Transverse colon (tissue), 4 donors: Measurements from ENCODE around the gene RASGRP3. TPM values are rescaled to one million over a fixed set of nuclear protein-coding genes. Genes with fewer than 3 reads are reported as not detected.

ENCODE experiments used
- DNase-seq: peaks from one replicate; pipeline ENCODE4 v3.0.0-alpha.2; 2019
- H3K27ac ChIP-seq, 4 donors: fragments of 200-600 bp; sonication (generic); 2 replicates each; pipeline ENCODE4 v1.5.1; 2016 to 2018; ENCODE audit warnings: inconsistent platforms in 4 of 4
- H3K27me3 ChIP-seq: fragments of 200-600 bp; sonication (generic); 2 replicates; pipeline ENCODE4 v1.5.1; 2017; ENCODE audit warnings: inconsistent platforms
- H3K36me3 ChIP-seq, 4 donors: fragments of 200-600 bp; sonication (generic); 2 replicates each; pipeline ENCODE4 v1.5.1; 2017 to 2019; ENCODE audit warnings: inconsistent platforms in 4 of 4
- H3K4me1 ChIP-seq, 4 donors: fragments of 200-600 bp; sonication (generic); 2 replicates each; pipeline ENCODE4 v1.5.1; 2017 to 2020; ENCODE audit warnings: inconsistent platforms in 4 of 4
- H3K4me3 ChIP-seq, 4 donors: fragments of 200-600 bp; sonication (generic); 1 replicate in 1 of 4; 2 replicates in 3 of 4; pipeline versions ENCODE4 v1.5.1 to v1.6.1; 2017 to 2019; ENCODE audit warnings: inconsistent platforms in 4 of 4
- H3K9me3 ChIP-seq, 2 donors: fragments of 200-600 bp; sonication (generic); 2 replicates each; pipeline ENCODE4 v1.5.1; 2017 to 2019; ENCODE audit warnings: inconsistent platforms in 2 of 2
- CTCF ChIP-seq, 5 experiments: fragments of 200-600 bp in 3 of 5; fragments of 450-650 bp in 2 of 5; sonication (generic) in 3 of 5; IDR thresholded peaks; 1 replicate in 2 of 5; 2 replicates in 3 of 5; pipeline ENCODE4 v1.5.1; 2016 to 2017; ENCODE audit warnings: antibody characterized with exemption in 5 of 5, inconsistent platforms in 3 of 5, mild to moderate bottlenecking in 2 of 5, moderate library complexity in 1 of 5
- EP300 ChIP-seq: sonication (generic); formaldehyde crosslinking; IDR thresholded peaks from one replicate; pipeline ENCODE4 v1.6.1; 2017; ENCODE audit warnings: antibody characterized with exemption, low read depth
- POLR2A ChIP-seq: fragments of 450-650 bp; IDR thresholded peaks from one replicate; pipeline ENCODE4 v1.6.1; 2016; ENCODE audit warnings: antibody characterized with exemption, mild to moderate bottlenecking, moderate library complexity
- POLR2AphosphoS5 ChIP-seq, 3 donors: sonication (generic); formaldehyde crosslinking; IDR thresholded peaks; one replicate each; pipeline ENCODE4 v1.6.1; 2016; ENCODE audit warnings: antibody characterized with exemption in 3 of 3
- WGBS, 2 donors: methylation state at CpG; one replicate each; pipeline ENCODE4 v1.1.5; 2018; ENCODE audit warnings: low coverage in 1 of 2; 5-methylcytosine and 5-hydroxymethylcytosine counted together
- in situ Hi-C, 4 donors: fragments of 200-750 bp; cut with MboI; loops; one replicate each; pipeline versions ENCODE4 v1.15.0 to v1.15.1; 2017; ENCODE audit warnings: low sequenced_read_pairs in 3 of 4, low pct_ligation_motif_present in 1 of 4, low pct_unique_long_range_greater_than_20kb in 1 of 4
- intact Hi-C: fragments of 100-400 bp; cut with DNase I; formaldehyde crosslinking; loops from one replicate; pipeline ENCODE4 v1.15.1; 2023; ENCODE audit warnings: low total_unique reads
- total RNA-seq, 4 donors: library from RNA; depleted of rRNA; stranded (reverse); fragments of >200 nt; gene quantifications; one replicate each; pipeline ENCODE4 v1.1.0, GENCODE V29; 2016

The RASGRP3 gene
- total RNA-seq, 4 donors from 2014 or later = 3.4 to 16.5 (median 4.8) TPM; not detected in 1

DNA sequence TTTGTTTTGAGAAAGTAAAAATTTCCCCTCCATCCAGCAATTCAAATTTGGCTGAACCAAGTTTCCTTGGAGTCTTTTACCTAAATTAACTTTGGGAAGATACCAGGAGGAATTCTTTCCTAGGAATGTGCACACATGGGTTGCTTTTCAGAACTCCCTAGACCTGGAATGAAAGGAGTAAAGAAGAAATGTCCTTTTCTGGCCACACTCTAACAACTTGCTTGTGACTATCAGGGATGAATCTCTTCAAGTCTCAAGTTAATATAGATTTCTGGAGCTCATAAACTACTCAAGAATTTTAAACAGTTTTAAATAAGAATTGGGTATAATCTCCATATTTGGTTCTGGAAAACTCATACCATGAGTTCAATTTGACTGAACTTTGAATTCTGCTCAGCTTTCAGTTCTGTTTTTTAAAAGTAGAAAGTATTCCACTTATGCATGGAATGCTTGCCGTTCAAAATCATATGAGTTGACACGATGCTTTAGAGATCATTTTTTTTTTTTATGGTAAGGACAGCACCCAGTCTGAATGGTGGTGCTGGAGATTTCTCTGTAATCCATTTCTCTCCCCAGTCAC lies 7.7 kb downstream of the RASGRP3 start:
- intact Hi-C loops (no loop called here), in situ Hi-C loops (no loop called here)
- peak overlapping the region; percentile 13 to 44 (median 30) for H3K27ac ChIP-seq
- H3K4me1 ChIP-seq = peaks cover 0 to 7% (median 0%) of the 10 kb centered on the region in 4 donors
- H3K9me3 ChIP-seq = peaks cover 3 to 8% of the 10 kb centered on the region in 2 donors
- no peak overlapping the region for H3K4me3 ChIP-seq
- H3K36me3 ChIP-seq = no peaks in the 10 kb centered on the region
- no peak for DNase-seq
- 37 to 50% methylated on average over 2 of the region's 2 CpGs for WGBS, 2 donors
- no peaks in the 10 kb centered on the region for H3K27me3 ChIP-seq
- no peak for TF ChIP-seq EP300
- TF ChIP-seq CTCF (IDR thresholded peaks at IDR 0.05) = no peak
- TF ChIP-seq POLR2A = no peak

GRCh38 chr2:33485051-33485450 lies 8.6 kb downstream of the RASGRP3 start:
- peaks cover 0 to 7% (median 0%) of the 10 kb centered on the region in 4 donors for H3K4me1 ChIP-seq
- in situ Hi-C loops = no loop called here
- TF ChIP-seq EP300 (no peak), POLR2AphosphoS5 (IDR thresholded peaks at IDR 0.05) (no peak), CTCF (IDR thresholded peaks at IDR 0.05) (no peak), POLR2A (no peak)
- intact Hi-C loops = no loop called here
- 93 to 100% methylated on average over 1 to 2 of the region's 2 CpGs for WGBS, 2 donors
- H3K9me3 ChIP-seq = peaks cover 3 to 8% of the 10 kb centered on the region in 2 donors
- H3K27ac ChIP-seq = peak overlapping the region in 2 of 4 donors; percentile 13 to 14
- no peak for DNase-seq
- H3K4me3 ChIP-seq = no peak overlapping the region
- H3K36me3 ChIP-seq = no peaks in the 10 kb centered on the region
- H3K27me3 ChIP-seq = no peaks in the 10 kb centered on the region

DNA sequence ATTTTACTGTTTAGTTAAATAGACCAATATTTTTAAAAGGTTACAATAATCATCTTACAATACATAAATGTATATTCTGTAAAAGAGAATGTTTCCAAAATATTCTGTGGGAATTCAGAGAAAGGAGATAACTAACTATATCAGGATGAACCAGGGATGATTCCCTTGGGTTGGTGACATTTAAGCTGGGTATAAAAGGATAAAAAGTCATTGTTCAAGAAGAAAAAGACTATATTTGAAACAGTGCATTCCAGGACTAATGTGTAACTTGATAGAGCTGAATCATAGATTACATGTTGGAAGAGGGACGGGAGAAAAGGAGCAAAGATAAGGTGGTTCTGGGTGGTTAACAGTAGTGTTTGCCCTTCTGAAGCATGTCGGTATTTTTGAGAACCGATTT lies 10.1 kb downstream of the RASGRP3 start:
- H3K27ac ChIP-seq = no peak overlapping the region
- H3K9me3 ChIP-seq = peaks cover 3 to 8% of the 10 kb centered on the region in 2 donors
- no peaks in the 10 kb centered on the region for H3K36me3 ChIP-seq
- in situ Hi-C loops = no loop called here
- intact Hi-C loops = no loop called here
- WGBS, 2 donors = 92 to 94% methylated on average over 3 of the region's 3 CpGs
- no peak for TF ChIP-seq CTCF (IDR thresholded peaks at IDR 0.05)
- no peak for TF ChIP-seq POLR2AphosphoS5 (IDR thresholded peaks at IDR 0.05)
- TF ChIP-seq EP300 = no peak
- no peak for TF ChIP-seq POLR2A
- DNase-seq = no peak
- H3K4me1 ChIP-seq = peaks cover 0 to 7% (median 0%) of the 10 kb centered on the region in 4 donors
- no peak overlapping the region for H3K4me3 ChIP-seq
- no peaks in the 10 kb centered on the region for H3K27me3 ChIP-seq

DNA sequence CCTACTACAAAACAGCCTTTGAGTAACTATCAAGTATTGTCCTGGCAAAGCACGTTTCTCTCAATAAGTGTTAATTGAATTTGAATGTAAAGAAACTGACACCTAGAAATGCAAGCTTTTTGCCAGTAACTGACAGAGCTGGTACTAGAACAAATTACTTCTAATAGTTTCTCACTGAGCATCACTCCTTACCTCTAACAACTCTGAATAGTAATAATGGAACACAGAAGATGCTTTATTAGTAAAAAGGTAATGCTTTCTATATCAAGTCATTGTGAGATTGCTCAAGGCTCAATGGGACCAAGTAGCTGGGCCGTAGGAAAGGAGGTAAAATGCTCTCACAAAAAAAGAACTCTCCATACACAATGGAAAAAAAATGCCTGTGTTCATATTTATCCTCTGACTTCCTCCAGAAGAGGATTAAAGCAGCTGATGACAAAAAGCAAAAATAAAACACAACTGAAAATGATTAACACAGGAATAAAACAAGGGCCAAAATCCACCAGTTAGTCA lies 11.8 kb downstream of the RASGRP3 start:
- no peak for DNase-seq
- TF ChIP-seq POLR2A (no peak), CTCF (IDR thresholded peaks at IDR 0.05) (no peak), EP300 (no peak), POLR2AphosphoS5 (IDR thresholded peaks at IDR 0.05) (no peak)
- in situ Hi-C loops (no loop called here), intact Hi-C loops (no loop called here)
- H3K4me3 ChIP-seq = no peak overlapping the region
- no peaks in the 10 kb centered on the region for H3K27me3 ChIP-seq
- H3K4me1 ChIP-seq = peaks cover 0 to 7% (median 0%) of the 10 kb centered on the region in 4 donors
- peak overlapping the region in 1 of 4 donors; percentile 22 for H3K27ac ChIP-seq
- peaks cover 3 to 8% of the 10 kb centered on the region in 2 donors for H3K9me3 ChIP-seq
- WGBS, 2 donors = 58 to 60% methylated on average over 2 of the region's 2 CpGs
- H3K36me3 ChIP-seq = no peaks in the 10 kb centered on the region
